ENCODE measurements around the gene CTIF. TPM values are rescaled to one million over a fixed set of nuclear protein-coding genes. Genes with fewer than 3 reads are reported as not detected.

Gene CTIF
- total RNA-seq, 4 donors from 2014 or later, result 29.0 to 61.5 (median 37.7) TPM

DNA sequence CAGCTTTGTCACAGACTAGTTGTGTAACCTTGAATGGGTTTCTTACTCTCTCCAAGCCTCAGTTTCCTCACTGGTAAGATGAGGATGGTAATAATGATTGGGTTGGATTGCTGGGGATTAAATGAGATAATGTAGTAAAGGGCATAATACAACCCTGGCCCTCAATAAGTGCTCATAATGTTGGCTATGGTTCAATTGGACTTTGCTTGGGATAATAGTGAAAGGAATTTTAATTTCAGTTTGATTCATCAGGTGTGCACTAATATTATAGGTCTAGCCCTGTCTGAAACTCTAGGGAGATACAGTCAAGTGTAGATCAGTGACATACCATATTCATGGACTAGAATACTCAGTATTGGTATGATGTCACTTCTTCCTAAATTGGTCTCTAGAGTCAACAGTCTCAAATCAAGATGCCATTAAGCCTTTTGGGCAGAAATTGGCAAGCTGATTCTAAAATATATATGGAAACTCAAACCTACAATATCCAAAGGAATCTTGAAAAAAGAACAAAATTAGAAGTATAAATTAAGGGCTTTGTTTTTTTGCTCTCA is 250.5 kb downstream of the CTIF start:
- TF ChIP-seq POLR2AphosphoS5 (IDR thresholded peaks at IDR 0.05) (no peak), EP300 (IDR thresholded peaks at IDR 0.05) (no peak)
- no peak for DNase-seq (ENCODE audit: low spot score in 2 of 2)
- Histone ChIP-seq H3K36me3 (no peaks in the 10 kb centered on the region), H3K27ac (no peak overlapping the region), H3K9me3 (no peaks in the 10 kb centered on the region), H3K4me3 (no peak overlapping the region), H3K27me3 (no peaks in the 10 kb centered on the region), H3K4me1 (peaks cover 16% of the 10 kb centered on the region)

DNA sequence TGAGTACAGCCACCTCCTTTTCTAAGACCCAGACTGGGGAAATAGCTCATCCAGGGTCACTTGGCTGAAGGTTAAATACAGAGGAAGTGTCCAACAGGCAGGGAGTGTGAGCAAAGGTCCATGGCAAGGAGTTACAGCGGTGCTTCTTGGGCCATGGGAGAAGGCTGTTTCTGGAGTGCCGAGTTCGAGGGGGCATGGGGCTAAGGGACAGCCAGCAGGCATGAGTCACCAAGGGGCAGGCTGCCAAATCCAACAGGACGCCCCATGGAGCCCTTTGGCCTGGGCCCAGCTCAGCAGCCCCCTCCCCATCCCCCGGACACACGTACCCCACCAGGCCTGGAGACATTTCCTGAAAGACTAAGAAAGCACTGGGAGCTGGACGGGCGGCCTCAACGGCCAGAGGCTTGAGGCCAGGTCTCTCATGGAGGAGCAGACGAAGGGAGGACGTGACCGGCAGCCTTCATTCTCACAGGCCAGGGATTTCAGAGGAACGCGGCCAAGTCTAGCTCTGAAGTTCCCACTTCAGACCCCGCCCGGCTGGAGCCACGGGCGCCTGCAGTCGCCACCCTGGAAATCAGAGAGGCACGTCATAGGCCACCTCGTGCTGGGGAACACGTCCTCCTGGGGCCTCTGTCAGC is 251.5 kb downstream of the CTIF start:
- DNase-seq (ENCODE audit: low spot score in 2 of 2), result peak; percentile 76 to 79
- 65% methylated on average over 20 of the region's 22 CpGs for WGBS
- Histone ChIP-seq H3K4me3 (no peak overlapping the region), H3K27me3 (no peaks in the 10 kb centered on the region), H3K4me1 (peaks cover 12% of the 10 kb centered on the region), H3K36me3 (no peaks in the 10 kb centered on the region), H3K9me3 (no peaks in the 10 kb centered on the region), H3K27ac (peak overlapping the region; percentile 37)
- TF ChIP-seq, protein P1, sequence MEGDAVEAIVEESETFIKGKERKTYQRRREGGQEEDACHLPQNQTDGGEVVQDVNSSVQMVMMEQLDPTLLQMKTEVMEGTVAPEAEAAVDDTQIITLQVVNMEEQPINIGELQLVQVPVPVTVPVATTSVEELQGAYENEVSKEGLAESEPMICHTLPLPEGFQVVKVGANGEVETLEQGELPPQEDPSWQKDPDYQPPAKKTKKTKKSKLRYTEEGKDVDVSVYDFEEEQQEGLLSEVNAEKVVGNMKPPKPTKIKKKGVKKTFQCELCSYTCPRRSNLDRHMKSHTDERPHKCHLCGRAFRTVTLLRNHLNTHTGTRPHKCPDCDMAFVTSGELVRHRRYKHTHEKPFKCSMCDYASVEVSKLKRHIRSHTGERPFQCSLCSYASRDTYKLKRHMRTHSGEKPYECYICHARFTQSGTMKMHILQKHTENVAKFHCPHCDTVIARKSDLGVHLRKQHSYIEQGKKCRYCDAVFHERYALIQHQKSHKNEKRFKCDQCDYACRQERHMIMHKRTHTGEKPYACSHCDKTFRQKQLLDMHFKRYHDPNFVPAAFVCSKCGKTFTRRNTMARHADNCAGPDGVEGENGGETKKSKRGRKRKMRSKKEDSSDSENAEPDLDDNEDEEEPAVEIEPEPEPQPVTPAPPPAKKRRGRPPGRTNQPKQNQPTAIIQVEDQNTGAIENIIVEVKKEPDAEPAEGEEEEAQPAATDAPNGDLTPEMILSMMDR (IDR thresholded peaks at IDR 0.05), result no peak
- TF ChIP-seq EP300 (IDR thresholded peaks at IDR 0.05) (no peak), POLR2A (IDR thresholded peaks at IDR 0.05) (no peak), POLR2AphosphoS5 (IDR thresholded peaks at IDR 0.05) (no peak)

DNA sequence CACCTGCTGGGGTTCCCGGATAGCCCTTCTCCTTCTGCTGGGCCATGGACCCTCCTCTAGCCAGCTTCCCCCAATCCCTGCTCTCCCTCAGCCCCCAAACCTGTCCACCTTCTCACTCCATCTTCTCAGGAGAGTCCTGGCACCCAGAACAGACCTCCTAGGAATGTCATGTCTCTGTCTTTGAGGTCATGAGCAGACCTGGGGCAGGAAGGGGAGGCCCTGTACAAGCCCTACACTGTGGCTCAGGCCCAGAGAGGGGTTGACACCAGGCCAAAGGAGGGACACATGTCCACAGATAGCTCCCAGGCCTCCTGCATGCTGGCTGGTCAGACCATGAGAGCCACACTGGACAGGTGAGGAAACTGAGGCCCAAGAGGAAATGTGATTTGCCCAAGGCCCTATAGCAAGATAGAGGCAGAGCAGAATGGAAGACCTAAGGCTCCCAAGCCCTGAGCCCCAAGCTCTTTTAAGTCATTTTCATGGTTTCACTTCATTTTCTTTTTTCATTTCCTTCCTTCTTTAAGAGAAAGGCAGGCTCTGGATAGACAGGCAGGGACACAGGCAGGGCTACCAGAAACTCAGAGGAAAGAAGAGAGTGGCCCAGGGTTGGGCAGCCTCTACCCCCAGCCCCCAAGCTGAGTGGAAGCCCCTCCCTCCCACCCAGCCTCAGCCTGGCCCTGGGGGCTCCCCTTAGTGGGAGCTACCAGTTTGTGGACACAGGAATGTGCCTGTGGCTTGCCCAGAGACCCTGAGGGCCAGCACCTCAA is 252.2 kb downstream of the CTIF start:
- Histone ChIP-seq H3K4me3 (no peak overlapping the region), H3K36me3 (no peaks in the 10 kb centered on the region), H3K27ac (peak overlapping the region; percentile 37), H3K4me1 (peaks cover 12% of the 10 kb centered on the region), H3K27me3 (no peaks in the 10 kb centered on the region), H3K9me3 (no peaks in the 10 kb centered on the region)
- TF ChIP-seq, protein P1 (IDR thresholded peaks at IDR 0.05), result no peak
- TF ChIP-seq POLR2A (IDR thresholded peaks at IDR 0.05), result no peak
- TF ChIP-seq EP300 (IDR thresholded peaks at IDR 0.05), result no peak
- no peak for TF ChIP-seq POLR2AphosphoS5 (IDR thresholded peaks at IDR 0.05)
- DNase-seq (ENCODE audit: low spot score in 2 of 2), result peak; percentile 46 to 62
- WGBS, result 44% methylated on average over 1 of the region's 1 CpG

DNA sequence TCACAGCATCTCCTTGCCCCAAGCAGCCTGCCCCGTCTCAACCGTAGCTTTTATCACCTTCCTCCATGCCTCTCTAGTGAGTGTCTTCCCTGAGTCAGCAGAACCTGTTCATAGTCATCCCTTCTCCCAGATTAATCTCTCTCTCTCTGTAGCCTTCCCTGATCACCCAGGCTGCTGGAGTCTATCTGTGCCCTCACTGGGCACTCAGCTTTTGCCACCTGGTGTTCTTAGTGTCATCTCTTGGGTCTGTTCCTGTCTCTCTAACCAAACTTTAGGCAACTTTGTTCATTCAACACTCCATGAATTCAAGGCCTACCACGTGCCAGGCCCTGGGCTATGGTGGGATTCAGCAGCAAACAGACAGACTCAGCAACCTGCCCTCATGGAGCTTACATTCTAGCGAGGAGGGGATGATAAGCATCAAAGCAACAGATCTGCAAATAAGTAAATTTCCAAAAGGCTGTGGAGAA is 252.8 kb downstream of the CTIF start:
- H3K27ac ChIP-seq, result no peak overlapping the region

DNA sequence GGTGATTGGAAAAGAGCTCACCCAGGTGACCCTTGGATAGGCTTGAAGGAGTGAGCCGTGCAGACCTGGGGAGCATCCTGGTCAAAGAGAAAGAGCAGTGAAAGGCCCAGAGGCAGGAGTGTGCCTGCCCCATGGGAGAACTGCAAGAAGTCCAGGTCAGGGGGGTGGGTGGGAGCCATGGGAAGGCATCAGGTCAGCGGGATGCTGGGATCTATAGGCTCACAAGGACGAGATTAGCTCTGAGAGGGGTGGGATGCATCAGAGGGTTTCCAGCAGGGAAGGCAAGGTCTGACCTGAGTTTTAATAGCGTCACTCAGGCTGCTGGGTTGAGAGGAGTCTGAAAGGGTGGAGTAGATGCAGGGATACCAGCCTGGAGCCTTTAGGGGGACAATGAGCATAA is 253.3 kb downstream of the CTIF start:
- H3K36me3 ChIP-seq, result no peaks in the 10 kb centered on the region
- H3K27ac ChIP-seq, result no peak overlapping the region
- 94% methylated on average over 4 of the region's 4 CpGs for WGBS
- no peaks in the 10 kb centered on the region for H3K9me3 ChIP-seq
- TF ChIP-seq POLR2A (IDR thresholded peaks at IDR 0.05) (no peak), POLR2AphosphoS5 (IDR thresholded peaks at IDR 0.05) (no peak)
- DNase-seq (ENCODE audit: low spot score in 2 of 2), result peak; percentile 34 to 52
- H3K4me1 ChIP-seq, result peaks cover 12% of the 10 kb centered on the region
- H3K4me3 ChIP-seq, result no peak overlapping the region
- no peaks in the 10 kb centered on the region for H3K27me3 ChIP-seq

More for the DNA sequence above, 252.8 kb downstream of the CTIF start:
- H3K9me3 ChIP-seq, result no peaks in the 10 kb centered on the region
- TF ChIP-seq POLR2A (IDR thresholded peaks at IDR 0.05) (no peak), POLR2AphosphoS5 (IDR thresholded peaks at IDR 0.05) (no peak), EP300 (IDR thresholded peaks at IDR 0.05) (no peak)
- TF ChIP-seq, protein P1 (IDR thresholded peaks at IDR 0.05), result no peak
- no peaks in the 10 kb centered on the region for H3K36me3 ChIP-seq
- 89% methylated on average over 4 of the region's 4 CpGs for WGBS
- H3K4me3 ChIP-seq, result no peak overlapping the region
- no peaks in the 10 kb centered on the region for H3K27me3 ChIP-seq
- H3K4me1 ChIP-seq, result peaks cover 12% of the 10 kb centered on the region
- peak; percentile 19 to 23 for DNase-seq (ENCODE audit: low spot score in 2 of 2)
